Amniotic stem cell (primary cell): Measurements from ENCODE around the gene STAT3.
"Not testable (repeated sequence)": the region's sequence is repeated elsewhere in the genome, so short reads cannot be mapped to it uniquely, and the experiment has no call there.

Experiments
- DNase-seq: peaks from one replicate; lab custom pipeline; 2025; lab: John Stamatoyannopoulos, UW

The STAT3 gene

DNA sequence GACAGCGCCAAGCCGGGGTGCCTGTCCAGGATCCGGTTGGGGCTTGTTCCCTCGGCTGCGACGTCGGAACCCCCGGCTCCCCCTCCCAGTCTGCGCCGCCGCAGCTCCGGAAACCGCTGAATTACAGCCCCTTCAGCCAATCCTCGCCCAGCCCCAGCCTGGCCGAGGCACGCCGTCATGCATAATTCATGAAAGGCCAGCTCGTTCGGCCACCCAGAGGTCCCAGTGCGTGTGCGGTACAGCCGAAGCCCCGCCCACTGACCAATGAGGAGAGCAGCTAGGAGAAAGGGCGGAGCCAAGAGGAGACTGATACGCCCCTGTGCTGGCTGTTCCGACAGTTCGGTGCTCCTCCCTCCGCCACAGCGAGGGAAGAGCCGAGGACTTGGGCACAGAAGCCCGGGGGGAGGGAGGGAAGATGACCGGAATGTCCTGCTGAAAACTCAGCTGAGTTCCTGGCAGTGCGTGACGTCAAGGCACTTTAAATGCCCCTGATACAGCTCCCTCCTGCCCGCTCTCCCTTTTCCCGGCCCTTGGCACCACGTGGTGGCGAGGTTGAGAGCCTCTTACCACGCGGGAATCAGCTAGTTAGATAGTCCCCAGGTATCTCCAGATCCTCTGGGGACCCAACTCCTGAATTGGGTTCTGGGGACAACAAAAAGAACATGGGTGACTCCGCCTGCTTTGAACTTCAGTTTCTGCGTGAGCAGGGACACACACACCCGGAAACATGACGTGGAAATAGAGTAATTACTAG, at the start of gene STAT3:
Gene STAT3 (minus strand): TSS at position 62 of the 754 bp plus-strand sequence. CDS start 39,926 bp downstream, outside the sequence.
- DNase-seq, result peak; percentile 98

- DNase-seq, result peak; percentile 88
Measured at GRCh38 chr17:42436391-42436790, 48.1 kb upstream of the STAT3 start.

DNA sequence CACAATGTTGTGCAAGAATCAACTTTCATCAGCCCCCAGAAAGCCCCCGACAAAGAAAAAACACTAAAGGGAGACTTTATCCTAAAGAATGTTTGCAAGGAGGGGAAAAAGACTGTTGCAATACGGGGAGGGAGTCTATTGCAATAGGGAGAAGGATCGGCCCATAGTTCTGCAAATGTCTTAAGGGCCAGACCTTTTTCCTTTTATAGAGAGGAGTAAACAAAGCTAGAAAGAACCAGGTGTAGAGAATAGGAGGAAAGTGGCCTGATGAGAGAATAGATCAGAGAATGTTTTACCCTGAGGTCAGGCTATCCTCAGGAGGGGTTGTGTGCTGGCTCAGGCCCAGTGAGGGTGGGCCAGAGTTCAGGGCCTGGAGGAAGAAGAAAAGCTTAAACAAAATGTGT, 43.5 kb upstream of the STAT3 start:
- no peak for DNase-seq

- no peak for DNase-seq
Measured at GRCh38 chr17:42429726-42430447, 41.6 kb upstream of the STAT3 start.

DNA sequence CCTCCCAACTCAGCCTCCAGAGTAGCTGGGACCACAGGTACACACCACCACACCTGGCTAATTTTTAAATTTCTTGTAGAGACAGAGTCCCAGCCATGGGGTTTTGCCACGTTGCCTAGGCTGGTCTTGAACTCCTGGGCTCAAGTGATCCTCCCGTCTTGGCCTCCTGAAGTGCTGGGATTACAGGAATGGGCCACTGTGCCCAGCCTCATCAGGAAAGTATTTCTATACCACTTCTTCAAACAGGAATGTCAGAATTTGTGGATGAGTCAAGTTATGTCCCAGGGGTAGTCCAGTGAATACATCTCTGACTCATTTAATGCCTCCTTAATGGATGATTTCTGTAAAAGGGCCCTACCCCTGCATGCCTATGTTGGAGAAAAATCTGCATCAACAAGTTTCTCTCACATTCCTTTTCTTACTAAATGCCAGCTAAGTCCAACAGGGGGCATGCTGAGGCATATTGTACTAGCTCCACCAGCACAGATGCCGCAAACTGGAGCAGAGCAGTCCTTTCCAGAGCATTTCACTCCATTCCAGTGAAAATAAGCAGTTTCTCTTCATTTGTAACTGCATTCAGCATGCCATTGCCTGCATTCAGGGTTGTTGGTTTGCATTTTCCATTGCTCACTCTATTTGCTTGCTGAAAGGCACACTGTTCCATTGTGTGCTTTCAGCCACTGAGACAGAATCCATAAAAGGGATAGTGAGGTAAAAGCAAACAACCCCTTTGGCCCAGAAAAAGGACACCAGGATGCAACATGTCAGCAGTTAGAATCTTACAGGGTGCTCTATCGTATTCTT, 40.1 kb upstream of the STAT3 start:
- peak; percentile 94 for DNase-seq

DNA sequence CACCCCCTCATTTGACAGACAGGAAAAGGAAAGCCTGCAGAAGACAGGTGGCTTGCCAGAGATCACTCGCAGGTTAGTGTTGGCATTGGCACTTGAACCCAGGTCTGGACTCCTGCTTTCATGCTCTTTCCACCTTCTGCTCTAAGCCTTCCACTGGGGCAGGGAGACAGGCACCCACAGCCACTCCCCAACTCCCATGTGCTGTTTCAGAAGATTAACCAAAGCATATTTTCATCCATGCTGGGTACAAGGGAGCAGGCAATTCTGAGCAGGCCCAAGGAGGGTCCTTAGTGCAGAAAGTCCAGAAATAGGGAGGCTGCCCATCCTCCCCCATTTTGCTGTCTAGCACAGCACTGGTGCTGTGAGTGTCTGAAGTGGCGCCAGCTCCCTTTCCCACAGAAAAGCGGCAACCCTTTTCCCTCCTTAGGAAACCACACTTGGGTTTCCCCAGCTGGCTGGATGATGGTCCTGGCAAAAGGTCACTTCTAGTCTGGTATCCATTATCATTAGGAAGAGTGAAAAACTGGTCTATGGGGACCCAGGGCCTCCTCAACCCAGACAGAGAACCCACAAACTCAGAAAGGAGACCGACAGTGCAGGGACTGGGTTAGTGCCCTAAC, 36.9 kb upstream of the STAT3 start:
- no peak for DNase-seq

GRCh38 chr17:42423766-42424165, 35.5 kb upstream of the STAT3 start:
- no peak for DNase-seq

DNA sequence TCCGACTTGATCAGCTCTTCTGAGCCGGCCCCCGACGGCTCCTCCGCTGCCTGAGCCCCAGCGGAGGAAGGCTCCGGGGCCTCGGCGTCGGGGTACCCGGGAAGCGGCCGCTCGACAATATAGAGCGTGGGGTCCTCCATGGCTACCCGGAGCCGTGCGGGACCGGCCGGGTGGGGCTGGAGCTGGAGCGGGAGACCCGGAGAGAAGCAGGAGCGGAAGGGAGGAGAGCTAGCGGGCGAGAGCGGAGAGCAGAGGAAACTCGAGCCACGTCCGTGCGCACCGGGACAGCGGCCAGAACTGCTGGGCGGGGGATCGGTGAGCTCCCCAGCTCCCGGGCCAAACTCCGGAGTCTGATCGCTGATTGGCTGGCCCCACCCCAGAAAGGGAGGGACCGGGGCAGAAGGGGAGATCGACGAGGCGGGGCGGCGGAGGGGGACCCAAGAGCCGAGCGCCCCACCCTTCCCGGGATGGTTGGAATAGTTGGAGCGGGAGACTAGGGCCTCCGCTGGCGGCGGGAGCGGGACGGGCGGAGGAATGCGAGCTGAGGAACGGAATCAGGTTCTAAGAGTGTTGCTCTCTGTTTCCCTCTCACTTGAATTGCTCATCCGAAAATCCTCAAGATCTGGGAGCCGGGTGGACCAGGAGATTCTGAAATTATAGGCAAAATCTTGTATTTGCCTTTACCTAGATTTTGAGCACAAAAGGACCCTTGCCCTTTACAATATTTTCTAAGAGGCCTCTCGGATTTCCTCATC, 34.9 kb upstream of the STAT3 start, which contains the start of gene CAVIN1:
Gene CAVIN1 (minus strand): TSS at position 299 of the 755 bp plus-strand sequence. CDS start 159 bp downstream, at position 140.
- peak; percentile 98 for DNase-seq

DNA sequence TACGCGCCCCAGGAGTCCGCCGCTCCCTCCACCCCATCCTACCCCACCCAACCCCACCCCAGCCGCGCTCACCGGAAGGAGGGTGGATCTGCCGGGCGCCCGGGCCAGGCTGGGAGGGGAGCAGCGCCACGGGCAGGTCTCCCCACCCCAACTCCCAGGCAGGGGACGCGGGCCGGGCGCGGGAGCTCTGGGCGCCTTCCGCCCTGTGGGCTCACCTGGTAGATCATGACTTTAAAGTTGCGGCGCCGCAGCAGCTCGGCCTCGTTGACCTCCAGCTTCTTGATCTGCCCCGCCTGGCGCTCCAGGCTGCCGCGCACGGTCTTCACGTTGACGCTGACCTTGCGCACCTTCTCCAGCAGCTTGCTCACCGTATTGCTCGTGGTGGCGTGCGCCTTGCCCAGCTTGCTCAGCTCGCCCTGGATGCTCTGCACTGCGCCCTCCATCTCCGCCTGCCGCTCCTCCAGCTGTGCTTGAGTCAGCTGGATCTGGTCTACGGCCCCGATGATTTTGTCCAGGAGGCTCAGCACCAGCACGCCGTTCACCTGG, 34.2 kb upstream of the STAT3 start:
- DNase-seq, result no peak

DNA sequence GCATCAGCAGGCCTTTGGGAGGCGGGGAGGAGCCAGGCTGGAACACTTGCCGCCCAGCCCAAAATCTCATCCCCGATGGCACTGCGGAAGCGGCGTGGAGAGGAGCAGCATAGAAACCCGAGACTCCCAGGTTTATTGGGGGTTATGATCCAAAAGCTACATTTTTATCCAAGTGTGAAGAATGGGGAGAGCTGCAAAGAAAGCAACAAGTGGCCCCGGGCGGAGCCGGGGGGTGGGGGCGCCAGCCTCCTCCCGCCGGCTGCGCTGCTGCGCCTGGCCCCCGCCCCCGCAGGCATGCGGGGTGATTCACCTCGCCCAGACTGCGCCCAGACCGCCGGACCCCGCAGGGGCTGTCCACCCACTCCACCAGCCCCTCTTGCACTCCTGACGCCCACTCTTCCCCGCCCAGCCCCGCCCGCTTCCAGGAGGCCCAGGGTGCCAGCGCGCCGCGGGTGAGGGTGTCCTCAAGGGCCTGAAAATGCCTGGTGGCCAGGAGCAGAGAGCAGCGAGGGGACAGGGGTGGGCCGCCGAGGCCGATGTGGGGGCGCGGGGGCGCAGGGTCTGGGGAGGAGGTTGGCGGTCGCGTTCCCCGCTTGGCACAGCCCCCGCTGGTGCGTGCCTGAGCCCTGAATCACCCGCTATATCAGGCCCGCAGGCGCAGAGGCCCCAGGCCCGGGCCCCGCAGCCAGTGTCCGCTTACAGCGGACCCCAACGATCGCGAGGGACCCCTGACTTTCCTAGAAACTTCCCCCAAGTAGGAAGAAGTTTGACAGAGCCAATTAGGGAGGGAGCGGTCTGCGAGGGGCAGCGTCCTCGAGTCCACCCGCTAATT, 33.5 kb upstream of the STAT3 start:
- DNase-seq, result peak; percentile 73

DNA sequence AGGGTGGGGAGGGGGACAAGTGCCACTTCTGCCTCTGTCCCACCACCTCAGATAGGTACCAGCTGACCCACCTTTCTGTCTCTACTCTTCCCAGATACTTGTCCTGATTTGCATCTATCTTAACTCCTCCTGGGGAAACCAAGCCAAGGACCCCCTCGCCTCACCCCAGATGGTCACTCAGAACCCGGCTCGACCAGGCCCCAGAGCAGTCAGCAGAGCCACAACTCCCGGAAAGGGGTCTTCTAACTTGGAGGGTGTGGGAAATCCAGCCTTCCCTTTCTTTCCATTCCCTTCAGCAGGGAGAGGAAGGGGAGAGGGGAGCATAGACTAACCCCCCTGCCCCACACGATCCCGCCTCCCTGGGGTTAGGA, 32.9 kb upstream of the STAT3 start:
- DNase-seq, result no peak

DNA sequence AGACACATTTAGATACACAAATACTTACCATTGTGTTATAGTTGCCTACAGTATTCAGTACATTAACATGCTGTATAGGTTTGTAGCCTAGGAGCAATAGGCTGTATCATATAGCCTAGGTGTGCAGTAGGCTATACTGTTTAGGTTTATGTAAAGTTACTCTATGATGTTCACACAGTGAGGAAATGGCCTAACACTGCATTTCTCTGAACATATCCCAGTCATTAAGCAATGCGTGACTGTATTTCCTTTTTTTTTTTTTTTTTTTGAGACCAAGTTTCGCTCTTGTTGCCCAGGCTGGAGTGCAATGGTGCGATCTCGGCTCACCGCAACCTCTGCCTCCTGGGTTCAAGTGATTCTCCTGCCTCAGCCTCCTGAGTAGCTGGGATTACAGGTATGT, 29.7 kb upstream of the STAT3 start:
- not testable (repeated sequence) for DNase-seq

- no peak for DNase-seq
Measured at GRCh38 chr17:42414704-42415409, 26.6 kb upstream of the STAT3 start.

DNA sequence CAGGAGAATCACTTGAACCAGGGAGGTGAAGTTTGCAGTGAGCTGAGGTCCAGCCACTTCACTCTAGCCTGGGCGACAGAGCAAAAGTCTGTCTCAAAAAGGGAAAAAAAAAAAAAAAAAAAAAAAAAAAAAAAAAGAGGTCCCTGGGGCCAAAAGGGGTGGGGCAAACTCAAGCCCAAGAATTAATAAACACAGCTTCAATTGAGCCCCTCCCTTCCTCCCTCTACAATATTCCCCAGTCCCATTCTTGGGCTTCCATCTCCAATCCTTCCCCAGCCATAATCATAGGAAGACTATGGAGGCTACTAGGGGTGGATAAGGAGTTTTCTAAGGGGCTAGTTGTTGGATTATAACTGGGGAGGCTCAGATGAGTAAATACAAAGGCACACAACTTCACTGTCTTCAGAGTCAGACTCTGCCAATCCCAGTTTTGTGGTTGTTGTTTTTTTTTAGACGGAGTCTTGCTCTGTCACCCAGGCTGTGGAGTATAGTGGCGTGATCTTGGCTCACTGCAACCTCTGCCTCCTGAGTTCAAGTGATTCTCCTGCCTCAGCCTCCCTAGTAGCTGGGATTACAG, 25.3 kb upstream of the STAT3 start:
- DNase-seq, result no peak

GRCh38 chr17:42411905-42412679, 23.9 kb upstream of the STAT3 start:
- no peak for DNase-seq

GRCh38 chr17:42411361-42411760, 23.1 kb upstream of the STAT3 start:
- DNase-seq, result no peak

- DNase-seq, result no peak
Measured at GRCh38 chr17:42410319-42410685, 22.1 kb upstream of the STAT3 start.
